ENCODE data around the gene KCNQ1.
A peak's percentile ranks its signal among the peaks of the same experiment; 100 is the strongest.

Gene KCNQ1

GRCh38 chr11:2699531-2700414, 255.0 kb downstream of the KCNQ1 start, which contains the start of gene KCNQ1OT1:
TSS of gene KCNQ1OT1 (minus strand) at chr11:2699994.
- peak; percentile 66 to 81 for DNase-seq (ENCODE audit: low read depth in 2 of 2)

GRCh38 chr11:2700415-2701211, 255.8 kb downstream of the KCNQ1 start:
- peak; percentile 8 to 34 for DNase-seq (ENCODE audit: low read depth in 2 of 2)

- no peak for DNase-seq (ENCODE audit: low read depth in 2 of 2)
These were observed 256.4 kb downstream of the KCNQ1 start for GRCh38 chr11:2701230-2701629.

- no peak for DNase-seq (ENCODE audit: low read depth in 2 of 2)
These were observed 257.2 kb downstream of the KCNQ1 start for GRCh38 chr11:2701898-2702434.

GRCh38 chr11:2702771-2703362, 258.1 kb downstream of the KCNQ1 start:
- DNase-seq (ENCODE audit: low read depth in 2 of 2), result no peak

GRCh38 chr11:2703363-2704141, 258.7 kb downstream of the KCNQ1 start:
- DNase-seq (ENCODE audit: low read depth in 2 of 2), result no peak

GRCh38 chr11:2704356-2704755, 259.5 kb downstream of the KCNQ1 start:
- DNase-seq (ENCODE audit: low read depth in 2 of 2), result no peak

GRCh38 chr11:2704896-2705606, 260.2 kb downstream of the KCNQ1 start:
- DNase-seq (ENCODE audit: low read depth in 2 of 2), result no peak

- DNase-seq (ENCODE audit: low read depth in 2 of 2), result no peak
These were observed 261.5 kb downstream of the KCNQ1 start for GRCh38 chr11:2706321-2706720.

GRCh38 chr11:2707736-2708135, 262.9 kb downstream of the KCNQ1 start:
- no peak for DNase-seq (ENCODE audit: low read depth in 2 of 2)

GRCh38 chr11:2708151-2708581, 263.4 kb downstream of the KCNQ1 start:
- no peak for DNase-seq (ENCODE audit: low read depth in 2 of 2)

- no peak for DNase-seq (ENCODE audit: low read depth in 2 of 2)
These were observed 264.0 kb downstream of the KCNQ1 start for GRCh38 chr11:2708757-2709281.

- no peak for DNase-seq (ENCODE audit: low read depth in 2 of 2)
These were observed 264.6 kb downstream of the KCNQ1 start for GRCh38 chr11:2709429-2709828.

GRCh38 chr11:2711161-2711560, 266.4 kb downstream of the KCNQ1 start:
- no peak for DNase-seq (ENCODE audit: low read depth in 2 of 2)

GRCh38 chr11:2713094-2713493, 268.3 kb downstream of the KCNQ1 start:
- no peak for DNase-seq (ENCODE audit: low read depth in 2 of 2)

- no peak for DNase-seq (ENCODE audit: low read depth in 2 of 2)
These were observed 269.1 kb downstream of the KCNQ1 start for GRCh38 chr11:2713661-2714462.

GRCh38 chr11:2714463-2714800, 269.6 kb downstream of the KCNQ1 start:
- DNase-seq (ENCODE audit: low read depth in 2 of 2), result no peak

- no peak for DNase-seq (ENCODE audit: low read depth in 2 of 2)
These were observed 270.1 kb downstream of the KCNQ1 start for GRCh38 chr11:2714871-2715270.

GRCh38 chr11:2715716-2716350, 271.0 kb downstream of the KCNQ1 start:
- DNase-seq (ENCODE audit: low read depth in 2 of 2), result no peak

All from stimulated activated CD4-positive, alpha-beta T cell treated with anti-CD3 and anti-CD28 coated beads, Interleukin-4, amount 100 ng/mL, for 48 hours (primary cell).